ENCODE measurements around the gene DOCK4. TPM values are rescaled to one million over a fixed set of nuclear protein-coding genes. Genes with fewer than 3 reads are reported as not detected.

The DOCK4 gene
- total RNA-seq, 1 experiment from 2014 or later: 20.4 TPM

GRCh38 chr7:112110175-112110574 is 96.0 kb downstream of the DOCK4 start:
- DNase-seq (ENCODE audit: low spot score) (no peak), ATAC-seq (no peak)
- no peaks in the 10 kb centered on the region for H3K27me3 Mint-ChIP-seq (ENCODE audit: low read depth)
- H3K36me3 Mint-ChIP-seq: no peaks in the 10 kb centered on the region
- ChIA-PET POLR2A (no interaction called here), CTCF (no interaction called here)
- H3K9me3 Mint-ChIP-seq: peaks cover 3% of the 10 kb centered on the region; the same call in 1 of the 2 replicates
- H3K27ac Mint-ChIP-seq: no peak overlapping the region
- H3K4me3 Mint-ChIP-seq: no peak overlapping the region
- peaks cover 11% of the 10 kb centered on the region for H3K4me1 Mint-ChIP-seq
- TF ChIP-seq EMX1 (CRISPR knock-in tag; IDR thresholded peaks at IDR 0.05) (no peak), OVOL2 (CRISPR knock-in tag; IDR thresholded peaks at IDR 0.05; ENCODE audit: borderline replicate concordance) (no peak), TCF7 (CRISPR knock-in tag; IDR thresholded peaks at IDR 0.05; ENCODE audit: low read depth) (no peak), IRF1 (CRISPR knock-in tag; IDR thresholded peaks at IDR 0.05) (no peak), PRRX2 (CRISPR knock-in tag; IDR thresholded peaks at IDR 0.05) (no peak), ZNF138 (CRISPR knock-in tag; conservative IDR thresholded peaks at IDR 0.05) (no peak), FOXP4 (CRISPR knock-in tag; IDR thresholded peaks at IDR 0.05) (no peak), RELA (CRISPR knock-in tag; IDR thresholded peaks at IDR 0.05; ENCODE audit: borderline replicate concordance) (no peak), MYBL2 (CRISPR knock-in tag; IDR thresholded peaks at IDR 0.05) (no peak), ZNF532 (CRISPR knock-in tag; IDR thresholded peaks at IDR 0.05; ENCODE audit: borderline replicate concordance) (no peak)
- TF ChIP-seq, protein P1, sequence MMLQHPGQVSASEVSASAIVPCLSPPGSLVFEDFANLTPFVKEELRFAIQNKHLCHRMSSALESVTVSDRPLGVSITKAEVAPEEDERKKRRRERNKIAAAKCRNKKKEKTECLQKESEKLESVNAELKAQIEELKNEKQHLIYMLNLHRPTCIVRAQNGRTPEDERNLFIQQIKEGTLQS (CRISPR knock-in tag; conservative IDR thresholded peaks at IDR 0.05): no peak
- TF ChIP-seq, protein P2, sequence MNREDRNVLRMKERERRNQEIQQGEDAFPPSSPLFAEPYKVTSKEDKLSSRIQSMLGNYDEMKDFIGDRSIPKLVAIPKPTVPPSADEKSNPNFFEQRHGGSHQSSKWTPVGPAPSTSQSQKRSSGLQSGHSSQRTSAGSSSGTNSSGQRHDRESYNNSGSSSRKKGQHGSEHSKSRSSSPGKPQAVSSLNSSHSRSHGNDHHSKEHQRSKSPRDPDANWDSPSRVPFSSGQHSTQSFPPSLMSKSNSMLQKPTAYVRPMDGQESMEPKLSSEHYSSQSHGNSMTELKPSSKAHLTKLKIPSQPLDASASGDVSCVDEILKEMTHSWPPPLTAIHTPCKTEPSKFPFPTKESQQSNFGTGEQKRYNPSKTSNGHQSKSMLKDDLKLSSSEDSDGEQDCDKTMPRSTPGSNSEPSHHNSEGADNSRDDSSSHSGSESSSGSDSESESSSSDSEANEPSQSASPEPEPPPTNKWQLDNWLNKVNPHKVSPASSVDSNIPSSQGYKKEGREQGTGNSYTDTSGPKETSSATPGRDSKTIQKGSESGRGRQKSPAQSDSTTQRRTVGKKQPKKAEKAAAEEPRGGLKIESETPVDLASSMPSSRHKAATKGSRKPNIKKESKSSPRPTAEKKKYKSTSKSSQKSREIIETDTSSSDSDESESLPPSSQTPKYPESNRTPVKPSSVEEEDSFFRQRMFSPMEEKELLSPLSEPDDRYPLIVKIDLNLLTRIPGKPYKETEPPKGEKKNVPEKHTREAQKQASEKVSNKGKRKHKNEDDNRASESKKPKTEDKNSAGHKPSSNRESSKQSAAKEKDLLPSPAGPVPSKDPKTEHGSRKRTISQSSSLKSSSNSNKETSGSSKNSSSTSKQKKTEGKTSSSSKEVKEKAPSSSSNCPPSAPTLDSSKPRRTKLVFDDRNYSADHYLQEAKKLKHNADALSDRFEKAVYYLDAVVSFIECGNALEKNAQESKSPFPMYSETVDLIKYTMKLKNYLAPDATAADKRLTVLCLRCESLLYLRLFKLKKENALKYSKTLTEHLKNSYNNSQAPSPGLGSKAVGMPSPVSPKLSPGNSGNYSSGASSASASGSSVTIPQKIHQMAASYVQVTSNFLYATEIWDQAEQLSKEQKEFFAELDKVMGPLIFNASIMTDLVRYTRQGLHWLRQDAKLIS (CRISPR knock-in tag; IDR thresholded peaks at IDR 0.05; ENCODE audit: borderline replicate concordance): no peak
- TF ChIP-seq, protein P3, sequence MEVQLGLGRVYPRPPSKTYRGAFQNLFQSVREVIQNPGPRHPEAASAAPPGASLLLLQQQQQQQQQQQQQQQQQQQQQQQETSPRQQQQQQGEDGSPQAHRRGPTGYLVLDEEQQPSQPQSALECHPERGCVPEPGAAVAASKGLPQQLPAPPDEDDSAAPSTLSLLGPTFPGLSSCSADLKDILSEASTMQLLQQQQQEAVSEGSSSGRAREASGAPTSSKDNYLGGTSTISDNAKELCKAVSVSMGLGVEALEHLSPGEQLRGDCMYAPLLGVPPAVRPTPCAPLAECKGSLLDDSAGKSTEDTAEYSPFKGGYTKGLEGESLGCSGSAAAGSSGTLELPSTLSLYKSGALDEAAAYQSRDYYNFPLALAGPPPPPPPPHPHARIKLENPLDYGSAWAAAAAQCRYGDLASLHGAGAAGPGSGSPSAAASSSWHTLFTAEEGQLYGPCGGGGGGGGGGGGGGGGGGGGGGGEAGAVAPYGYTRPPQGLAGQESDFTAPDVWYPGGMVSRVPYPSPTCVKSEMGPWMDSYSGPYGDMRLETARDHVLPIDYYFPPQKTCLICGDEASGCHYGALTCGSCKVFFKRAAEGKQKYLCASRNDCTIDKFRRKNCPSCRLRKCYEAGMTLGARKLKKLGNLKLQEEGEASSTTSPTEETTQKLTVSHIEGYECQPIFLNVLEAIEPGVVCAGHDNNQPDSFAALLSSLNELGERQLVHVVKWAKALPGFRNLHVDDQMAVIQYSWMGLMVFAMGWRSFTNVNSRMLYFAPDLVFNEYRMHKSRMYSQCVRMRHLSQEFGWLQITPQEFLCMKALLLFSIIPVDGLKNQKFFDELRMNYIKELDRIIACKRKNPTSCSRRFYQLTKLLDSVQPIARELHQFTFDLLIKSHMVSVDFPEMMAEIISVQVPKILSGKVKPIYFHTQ (CRISPR knock-in tag; IDR thresholded peaks at IDR 0.05): no peak
- TF ChIP-seq, protein P4, sequence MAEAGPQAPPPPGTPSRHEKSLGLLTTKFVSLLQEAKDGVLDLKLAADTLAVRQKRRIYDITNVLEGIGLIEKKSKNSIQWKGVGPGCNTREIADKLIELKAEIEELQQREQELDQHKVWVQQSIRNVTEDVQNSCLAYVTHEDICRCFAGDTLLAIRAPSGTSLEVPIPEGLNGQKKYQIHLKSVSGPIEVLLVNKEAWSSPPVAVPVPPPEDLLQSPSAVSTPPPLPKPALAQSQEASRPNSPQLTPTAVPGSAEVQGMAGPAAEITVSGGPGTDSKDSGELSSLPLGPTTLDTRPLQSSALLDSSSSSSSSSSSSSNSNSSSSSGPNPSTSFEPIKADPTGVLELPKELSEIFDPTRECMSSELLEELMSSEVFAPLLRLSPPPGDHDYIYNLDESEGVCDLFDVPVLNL (CRISPR knock-in tag; IDR thresholded peaks at IDR 0.05; ENCODE audit: borderline replicate concordance, low read depth): no peak
- TF ChIP-seq, protein P5, sequence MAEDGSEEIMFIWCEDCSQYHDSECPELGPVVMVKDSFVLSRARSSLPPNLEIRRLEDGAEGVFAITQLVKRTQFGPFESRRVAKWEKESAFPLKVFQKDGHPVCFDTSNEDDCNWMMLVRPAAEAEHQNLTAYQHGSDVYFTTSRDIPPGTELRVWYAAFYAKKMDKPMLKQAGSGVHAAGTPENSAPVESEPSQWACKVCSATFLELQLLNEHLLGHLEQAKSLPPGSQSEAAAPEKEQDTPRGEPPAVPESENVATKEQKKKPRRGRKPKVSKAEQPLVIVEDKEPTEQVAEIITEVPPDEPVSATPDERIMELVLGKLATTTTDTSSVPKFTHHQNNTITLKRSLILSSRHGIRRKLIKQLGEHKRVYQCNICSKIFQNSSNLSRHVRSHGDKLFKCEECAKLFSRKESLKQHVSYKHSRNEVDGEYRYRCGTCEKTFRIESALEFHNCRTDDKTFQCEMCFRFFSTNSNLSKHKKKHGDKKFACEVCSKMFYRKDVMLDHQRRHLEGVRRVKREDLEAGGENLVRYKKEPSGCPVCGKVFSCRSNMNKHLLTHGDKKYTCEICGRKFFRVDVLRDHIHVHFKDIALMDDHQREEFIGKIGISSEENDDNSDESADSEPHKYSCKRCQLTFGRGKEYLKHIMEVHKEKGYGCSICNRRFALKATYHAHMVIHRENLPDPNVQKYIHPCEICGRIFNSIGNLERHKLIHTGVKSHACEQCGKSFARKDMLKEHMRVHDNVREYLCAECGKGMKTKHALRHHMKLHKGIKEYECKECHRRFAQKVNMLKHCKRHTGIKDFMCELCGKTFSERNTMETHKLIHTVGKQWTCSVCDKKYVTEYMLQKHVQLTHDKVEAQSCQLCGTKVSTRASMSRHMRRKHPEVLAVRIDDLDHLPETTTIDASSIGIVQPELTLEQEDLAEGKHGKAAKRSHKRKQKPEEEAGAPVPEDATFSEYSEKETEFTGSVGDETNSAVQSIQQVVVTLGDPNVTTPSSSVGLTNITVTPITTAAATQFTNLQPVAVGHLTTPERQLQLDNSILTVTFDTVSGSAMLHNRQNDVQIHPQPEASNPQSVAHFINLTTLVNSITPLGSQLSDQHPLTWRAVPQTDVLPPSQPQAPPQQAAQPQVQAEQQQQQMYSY (CRISPR knock-in tag; IDR thresholded peaks at IDR 0.05): no peak
- TF ChIP-seq, protein P6, sequence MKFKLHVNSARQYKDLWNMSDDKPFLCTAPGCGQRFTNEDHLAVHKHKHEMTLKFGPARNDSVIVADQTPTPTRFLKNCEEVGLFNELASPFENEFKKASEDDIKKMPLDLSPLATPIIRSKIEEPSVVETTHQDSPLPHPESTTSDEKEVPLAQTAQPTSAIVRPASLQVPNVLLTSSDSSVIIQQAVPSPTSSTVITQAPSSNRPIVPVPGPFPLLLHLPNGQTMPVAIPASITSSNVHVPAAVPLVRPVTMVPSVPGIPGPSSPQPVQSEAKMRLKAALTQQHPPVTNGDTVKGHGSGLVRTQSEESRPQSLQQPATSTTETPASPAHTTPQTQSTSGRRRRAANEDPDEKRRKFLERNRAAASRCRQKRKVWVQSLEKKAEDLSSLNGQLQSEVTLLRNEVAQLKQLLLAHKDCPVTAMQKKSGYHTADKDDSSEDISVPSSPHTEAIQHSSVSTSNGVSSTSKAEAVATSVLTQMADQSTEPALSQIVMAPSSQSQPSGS (CRISPR knock-in tag; IDR thresholded peaks at IDR 0.05; ENCODE audit: borderline replicate concordance, low read depth): no peak
